SK-N-SH (cell line): ENCODE results near the gene KIAA1549. TPM values are rescaled to one million over a fixed set of nuclear protein-coding genes. Genes with fewer than 3 reads are reported as not detected.

Experiments
- CTCF ChIA-PET: fragments of 300-600, 350-600 bp; formaldehyde crosslinking; extraction: SDS; loops from one replicate; lab custom pipeline; 2021; lab: Yijun Ruan, JAX
- POLR2A ChIA-PET: fragments of 350-600 bp; sonication (Branson Sonifier 250); formaldehyde crosslinking; extraction: SDS; loops from one replicate; lab custom pipeline; 2020; ENCODE audit warnings: antibody characterized with exemption, inconsistent platforms; lab: Yijun Ruan, JAX
- DNase-seq: peaks from one replicate; pipeline ENCODE4 v3.0.0; 2012
- H2AFZ ChIP-seq: fragments of 200-600 bp; sonication (generic); 2 replicates; pipeline ENCODE4 v1.8.1; 2016; ENCODE audit warnings: antibody characterized with exemption, mild to moderate bottlenecking, low read depth
- H3F3A ChIP-seq: fragments of 200-600 bp; sonication (generic); replicated peaks from 2 replicates; pipeline ENCODE3; 2016; ENCODE audit warnings: antibody characterized with exemption, mild to moderate bottlenecking; ENCODE audit not compliant: insufficient read depth
- H3K27ac ChIP-seq, 2 experiments: fragments of 200-500 bp in 1 of 2; fragments of 200-600 bp in 1 of 2; sonication (Bioruptor generic) in 1 of 2; sonication (generic), shearing (Covaris generic) in 1 of 2; 2 replicates each; pipeline versions ENCODE4 v1.5.1 to v1.6.1; 2014 to 2016; ENCODE audit warnings: low read depth in 2 of 2, inconsistent platforms in 1 of 2, low read length in 1 of 2, mild to moderate bottlenecking in 1 of 2, mixed read lengths in 1 of 2
- H3K27me3 ChIP-seq: fragments of 200-600 bp; sonication (generic), shearing (Covaris generic); 2 replicates; pipeline ENCODE4 v1.6.1; 2016; ENCODE audit warnings: mixed run types; ENCODE audit not compliant: insufficient read depth
- H3K36me3 ChIP-seq, 2 experiments: fragments of 200-500 bp in 1 of 2; fragments of 200-600 bp in 1 of 2; sonication (Bioruptor generic) in 1 of 2; sonication (generic) in 1 of 2; replicated peaks in 1 of 2; 2 replicates each; pipeline versions ENCODE3 to v1.5.1; 2014 to 2016; ENCODE audit warnings: low read length in 1 of 2, mild to moderate bottlenecking in 1 of 2; ENCODE audit not compliant: insufficient read depth in 2 of 2, control insufficient read depth in 1 of 2
- H3K4me1 ChIP-seq, 2 experiments: fragments of 200-500 bp in 1 of 2; fragments of 200-600 bp in 1 of 2; sonication (Bioruptor generic) in 1 of 2; sonication (generic), shearing (Covaris generic) in 1 of 2; 2 replicates each; pipeline versions ENCODE4 v1.5.1 to v1.6.1; 2014 to 2016; ENCODE audit warnings: low read depth in 1 of 2, low read length in 1 of 2, mixed run types in 1 of 2; ENCODE audit not compliant: insufficient read depth in 2 of 2, control insufficient read depth in 1 of 2
- H3K4me2 ChIP-seq: fragments of 200-600 bp; sonication (generic), shearing (Covaris generic); 2 replicates; pipeline ENCODE4 v1.6.1; 2017; ENCODE audit warnings: mixed run types
- H3K4me3 ChIP-seq, 2 experiments: fragments of 200-500 bp in 1 of 2; fragments of 200-600 bp in 1 of 2; sonication (Bioruptor generic) in 1 of 2; sonication (generic), shearing (Covaris generic) in 1 of 2; 2 replicates each; pipeline versions ENCODE4 v1.5.1 to v1.8.1; 2014 to 2016; ENCODE audit warnings: low read depth in 2 of 2, inconsistent platforms in 1 of 2, low read length in 1 of 2, mild to moderate bottlenecking in 1 of 2, mixed read lengths in 1 of 2, moderate library complexity in 1 of 2
- H3K79me2 ChIP-seq: fragments of 200-600 bp; sonication (generic); 2 replicates; pipeline ENCODE4 v1.8.1; 2017; ENCODE audit warnings: mild to moderate bottlenecking; ENCODE audit not compliant: insufficient read depth
- H3K9ac ChIP-seq: fragments of 200-600 bp; sonication (generic); 2 replicates; pipeline ENCODE4 v1.6.1; 2017; ENCODE audit warnings: mixed run types
- H3K9me2 ChIP-seq: fragments of 200-600 bp; sonication (generic); 2 replicates; pipeline ENCODE4 v1.6.1; 2017; ENCODE audit warnings: mixed run types
- H3K9me3 ChIP-seq: fragments of 200-600 bp; sonication (generic); 2 replicates; pipeline ENCODE4 v1.6.1; 2017; ENCODE audit warnings: mixed run types, mild to moderate bottlenecking, moderate library complexity
- H4K20me1 ChIP-seq: fragments of 200-600 bp; sonication (generic); 2 replicates; pipeline ENCODE4 v1.6.1; 2017; ENCODE audit warnings: mild to moderate bottlenecking, mixed run types; ENCODE audit not compliant: insufficient read depth
- ELF1 ChIP-seq: IDR thresholded peaks from 2 replicates; pipeline ENCODE4 v1.4.0; 2012
- FOSL2 ChIP-seq: IDR thresholded peaks from 2 replicates; pipeline ENCODE4 v1.4.0; 2012; ENCODE audit warnings: low read depth, mild to moderate bottlenecking, moderate library complexity, borderline replicate concordance
- FOXJ3 ChIP-seq: sonication (generic); formaldehyde crosslinking; IDR thresholded peaks from 2 replicates; pipeline ENCODE4 v1.5.1; 2020; ENCODE audit warnings: mild to moderate bottlenecking, missing genetic modification reagents
- IRF3 ChIP-seq: fragments of 150-350 bp; IDR thresholded peaks from 2 replicates; pipeline ENCODE4 v1.6.1; 2016; ENCODE audit warnings: mild to moderate bottlenecking, low read depth, low read length
- MEF2A ChIP-seq: IDR thresholded peaks from 2 replicates; pipeline ENCODE4 v1.4.0; 2012; ENCODE audit warnings: low read depth, borderline replicate concordance
- MXI1 ChIP-seq: IDR thresholded peaks from 2 replicates; pipeline ENCODE4 v1.6.1; 2012; ENCODE audit warnings: mild to moderate bottlenecking, low read depth, low read length, improper control_type of control experiment
- RFX5 ChIP-seq: IDR thresholded peaks from 2 replicates; pipeline ENCODE4 v1.6.1; 2012; ENCODE audit warnings: mild to moderate bottlenecking, improper control_type of control experiment, low read length
- TAF1 ChIP-seq: IDR thresholded peaks from 2 replicates; pipeline ENCODE4 v1.6.1; 2012; ENCODE audit warnings: low read depth, mild to moderate bottlenecking, low read length, moderate library complexity, borderline replicate concordance
- YY1 ChIP-seq: IDR thresholded peaks from 2 replicates; pipeline ENCODE4 v1.4.0; 2012; ENCODE audit warnings: low read depth, mild to moderate bottlenecking
- WGBS: methylation state at CpG from one replicate; pipeline ENCODE4 v1.1.6; 2017; ENCODE audit warnings: low lambda C conversion rate; 5-methylcytosine and 5-hydroxymethylcytosine counted together
- polyA plus RNA-seq, 3 experiments: library from polyadenylated mRNA; depleted of rRNA; stranded (reverse); fragments of >200 nt; gene quantifications; 2 replicates each; pipeline ENCODE4 v1.2.3, GENCODE V29; 2012
- TF ChIP-seq, protein P1 (sequence below): IDR thresholded peaks from 2 replicates; pipeline ENCODE4; 2012
- TF ChIP-seq, protein P2 (sequence below): IDR thresholded peaks from 2 replicates; pipeline ENCODE4 v1.4.0; 2012; ENCODE audit warnings: low read depth, borderline replicate concordance

The KIAA1549 gene
- polyA plus RNA-seq, 1 of the 3 experiments (the other 2 are of a cell fraction) = 3.6 TPM

DNA sequence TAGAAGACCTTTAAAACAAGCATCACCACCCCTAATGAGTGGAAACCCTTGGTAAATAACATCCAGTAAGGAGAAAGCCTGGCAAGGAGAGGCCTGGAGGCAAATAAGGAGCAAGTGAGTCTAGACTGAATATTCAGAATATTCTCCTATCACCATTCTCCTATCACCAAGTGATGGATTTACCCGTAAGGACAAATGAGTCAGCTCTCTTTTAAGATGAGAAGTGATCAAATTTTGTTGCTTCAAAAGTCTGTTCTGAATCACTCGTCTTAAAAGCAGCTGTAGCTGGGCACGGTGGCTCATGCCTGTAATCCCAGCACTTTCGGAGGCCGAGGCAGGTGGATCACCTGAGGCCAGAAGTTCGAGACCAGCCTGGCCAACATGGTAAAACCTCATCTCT, 28.4 kb downstream of the KIAA1549 start:
- Histone ChIP-seq H4K20me1 (peaks cover 2% of the 10 kb centered on the region; the same call in 1 of the 2 replicates), H3F3A (no peaks in the 10 kb centered on the region), H3K9me2 (no peaks in the 10 kb centered on the region; the same call in 1 of the 2 replicates), H3K9ac (no peak overlapping the region), H3K4me2 (no peak overlapping the region), H3K4me3 (no peak overlapping the region), H3K27me3 (no peaks in the 10 kb centered on the region), H3K27ac (no peak overlapping the region), H3K4me1 (peaks cover 0 to 14% of the 10 kb centered on the region in 2 experiments; a peak in 1 of 4 replicates), H2AFZ (no peak overlapping the region), H3K36me3 (no peaks in the 10 kb centered on the region), H3K9me3 (no peaks in the 10 kb centered on the region), H3K79me2 (peaks cover 6% of the 10 kb centered on the region; the same call in 1 of the 2 replicates)
- POLR2A ChIA-PET = no interaction called here
- no peak for DNase-seq
- 94% methylated on average over 6 of the region's 6 CpGs for WGBS
- TF ChIP-seq, protein P1, sequence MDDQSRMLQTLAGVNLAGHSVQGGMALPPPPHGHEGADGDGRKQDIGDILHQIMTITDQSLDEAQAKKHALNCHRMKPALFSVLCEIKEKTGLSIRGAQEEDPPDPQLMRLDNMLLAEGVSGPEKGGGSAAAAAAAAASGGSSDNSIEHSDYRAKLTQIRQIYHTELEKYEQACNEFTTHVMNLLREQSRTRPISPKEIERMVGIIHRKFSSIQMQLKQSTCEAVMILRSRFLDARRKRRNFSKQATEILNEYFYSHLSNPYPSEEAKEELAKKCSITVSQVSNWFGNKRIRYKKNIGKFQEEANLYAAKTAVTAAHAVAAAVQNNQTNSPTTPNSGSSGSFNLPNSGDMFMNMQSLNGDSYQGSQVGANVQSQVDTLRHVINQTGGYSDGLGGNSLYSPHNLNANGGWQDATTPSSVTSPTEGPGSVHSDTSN = peak; percentile 13; the same call in 1 of the 2 replicates
- TF ChIP-seq ELF1 (no peak), IRF3 (no peak)
- CTCF ChIA-PET = interaction anchor here (0.8 to 1.6 kb wide), 5 partner anchors 9 to 69 kb away, joined by 3 read pairs; no protein-coding TSS in a partner anchor

GRCh38 chr7:138951953-138952352, 29.2 kb downstream of the KIAA1549 start:
- Histone ChIP-seq H4K20me1 (no peaks in the 10 kb centered on the region), H3K4me3 (no peak overlapping the region), H3K27me3 (no peaks in the 10 kb centered on the region), H3F3A (no peaks in the 10 kb centered on the region), H3K9me3 (no peaks in the 10 kb centered on the region), H3K4me1 (peaks cover 0 to 14% of the 10 kb centered on the region in 2 experiments; a peak in 1 of 4 replicates), H3K79me2 (peaks cover 5% of the 10 kb centered on the region; the same call in 1 of the 2 replicates), H3K9ac (no peak overlapping the region), H3K27ac (no peak overlapping the region), H3K9me2 (no peaks in the 10 kb centered on the region; the same call in 1 of the 2 replicates), H3K4me2 (no peak overlapping the region), H2AFZ (no peak overlapping the region), H3K36me3 (no peaks in the 10 kb centered on the region)
- TF ChIP-seq FOSL2 (no peak), FOXJ3 (CRISPR knock-in tag) (no peak), TAF1 (no peak), YY1 (no peak), MXI1 (no peak), RFX5 (no peak), MEF2A (no peak)
- TF ChIP-seq, protein P2, sequence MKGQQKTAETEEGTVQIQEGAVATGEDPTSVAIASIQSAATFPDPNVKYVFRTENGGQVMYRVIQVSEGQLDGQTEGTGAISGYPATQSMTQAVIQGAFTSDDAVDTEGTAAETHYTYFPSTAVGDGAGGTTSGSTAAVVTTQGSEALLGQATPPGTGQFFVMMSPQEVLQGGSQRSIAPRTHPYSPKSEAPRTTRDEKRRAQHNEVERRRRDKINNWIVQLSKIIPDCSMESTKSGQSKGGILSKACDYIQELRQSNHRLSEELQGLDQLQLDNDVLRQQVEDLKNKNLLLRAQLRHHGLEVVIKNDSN = no peak
- POLR2A ChIA-PET = no interaction called here
- no peak for DNase-seq
- WGBS = 90% methylated on average over 9 of the region's 9 CpGs
- CTCF ChIA-PET = interaction anchor here (0.8 to 1.6 kb wide), 3 partner anchors 30 to 70 kb away, joined by 3 read pairs; no protein-coding TSS in a partner anchor
